Right hindlimb (tissue), 1 donor: ENCODE measurements around the gene URI1.

Experiments
- DNase-seq: peaks from one replicate; pipeline ENCODE4 v3.0.0-alpha.2; 2018

URI1 gene

DNA sequence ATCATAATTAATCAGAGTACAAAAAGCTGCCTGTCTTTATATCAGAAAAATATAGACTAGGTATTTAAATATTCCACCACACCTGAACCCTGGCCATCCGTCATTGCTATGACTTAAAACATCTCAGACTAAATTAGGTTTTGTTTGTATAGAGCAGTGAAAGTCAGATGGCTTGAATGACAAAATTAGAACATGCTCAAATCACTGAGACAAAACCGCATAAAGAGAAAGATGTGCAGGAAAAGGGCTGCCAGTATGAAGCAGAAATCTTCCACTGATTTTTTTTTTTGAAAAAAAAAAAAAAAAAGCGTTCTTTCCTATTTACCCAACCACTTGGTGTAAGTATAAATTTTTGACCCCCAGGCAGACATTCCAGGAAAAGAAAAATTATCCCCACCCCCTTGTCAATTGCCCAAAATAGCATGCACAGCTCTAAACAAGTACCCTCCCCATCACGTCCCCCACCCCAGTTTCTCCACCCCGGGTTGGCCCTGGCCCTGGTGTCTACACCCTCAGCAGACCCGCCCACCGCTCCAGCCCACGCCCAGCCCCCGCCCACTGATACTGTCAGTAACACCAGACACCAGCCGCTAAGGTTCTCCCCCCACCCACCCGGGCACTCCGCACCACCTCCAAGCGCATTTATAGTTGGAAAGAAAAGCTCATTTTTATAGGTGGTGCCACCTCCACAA lies 118.6 kb downstream of the URI1 start:
- DNase-seq = no peak

- DNase-seq = no peak
Observed at GRCh38 chr19:30061223-30062064, 119.4 kb downstream of the URI1 start.

GRCh38 chr19:30062065-30062906 lies 120.2 kb downstream of the URI1 start:
- DNase-seq = no peak

- DNase-seq = no peak
Observed at GRCh38 chr19:30062907-30063649, 121.0 kb downstream of the URI1 start.

DNA sequence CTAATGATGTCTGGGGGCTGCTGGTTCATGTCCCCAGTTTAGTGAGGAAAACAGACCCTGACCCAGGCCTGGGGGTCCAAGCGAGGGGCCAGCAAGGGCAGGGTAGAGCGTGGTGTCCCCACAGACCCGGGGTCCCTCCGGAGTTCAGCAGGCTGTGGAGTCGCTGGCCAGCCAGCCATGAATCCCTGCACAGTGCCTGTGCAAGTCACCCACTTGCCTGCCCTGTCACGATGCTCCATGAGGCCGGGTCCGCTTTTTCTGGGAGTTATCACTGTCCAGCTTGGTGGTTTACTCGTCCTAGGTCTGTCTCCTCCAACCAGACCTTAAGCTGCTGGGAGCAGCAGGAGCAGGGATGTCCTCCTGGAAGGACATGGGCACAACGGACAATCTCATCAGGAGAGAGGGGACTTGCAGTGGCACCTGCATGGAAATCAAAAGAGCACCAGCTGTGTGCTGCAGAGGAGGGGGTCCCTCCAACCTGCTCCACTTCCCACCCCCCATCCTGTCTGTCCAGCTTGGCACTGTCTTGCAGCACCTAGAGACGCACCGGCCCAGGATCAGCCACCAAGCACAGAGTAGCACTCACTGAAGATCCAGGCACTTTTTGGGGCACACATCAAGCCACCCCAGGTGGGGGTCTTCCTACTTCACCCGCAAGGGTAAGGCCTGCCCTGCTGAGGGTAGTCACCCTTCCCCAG lies 121.8 kb downstream of the URI1 start:
- DNase-seq = no peak

GRCh38 chr19:30064348-30064699 lies 122.3 kb downstream of the URI1 start:
- DNase-seq = no peak

DNA sequence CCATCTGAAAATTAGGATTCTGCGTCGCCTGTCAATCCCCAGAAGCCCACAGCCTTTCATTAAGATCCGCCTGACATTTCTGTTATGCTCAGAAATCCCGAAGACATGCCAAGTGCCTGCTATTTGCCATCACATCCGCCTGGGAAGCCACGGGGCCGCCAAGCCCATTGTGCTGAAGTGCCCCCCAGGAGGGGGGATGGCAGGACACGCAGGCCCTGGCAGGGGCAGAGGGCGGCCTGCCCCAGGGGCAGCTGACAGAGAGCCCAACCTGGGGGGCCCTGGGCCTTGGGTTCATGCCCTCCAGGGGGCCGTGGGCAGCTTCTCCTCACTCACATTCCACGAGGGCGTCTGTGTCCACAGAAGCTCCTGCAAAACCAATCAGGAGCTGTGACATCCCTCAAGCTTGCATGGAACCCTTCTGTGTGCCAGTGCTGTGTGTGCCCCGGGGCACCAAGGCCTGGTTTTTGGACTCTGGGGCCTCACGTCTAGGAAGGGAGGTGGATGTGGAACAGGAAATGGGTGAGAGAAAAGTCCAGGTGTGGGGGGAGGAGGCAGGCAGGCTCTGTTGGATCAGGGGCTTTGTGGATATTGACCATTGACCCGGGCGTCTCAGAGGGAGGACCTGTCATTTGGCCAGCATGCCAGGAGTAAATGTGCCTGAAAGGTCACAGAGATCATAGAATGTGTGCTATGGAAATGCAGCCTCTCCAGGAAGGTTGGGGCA lies 122.9 kb downstream of the URI1 start:
- DNase-seq = no peak

- DNase-seq = no peak
Observed at GRCh38 chr19:30065680-30066606, 123.9 kb downstream of the URI1 start.
